KMS-11 (cell line): Measurements from ENCODE around the gene KCTD1.

ENCODE experiments used
- H2AFZ ChIP-seq: fragments of 200-600 bp; sonication (generic); 2 replicates; pipeline ENCODE4 v1.6.1; 2016; ENCODE audit warnings: antibody characterized with exemption, mixed run types, low read depth
- H3K27ac ChIP-seq: fragments of 200-600 bp; sonication (generic); 2 replicates; pipeline ENCODE4 v1.6.1; 2016; ENCODE audit warnings: mild to moderate bottlenecking, mixed run types
- H3K27me3 ChIP-seq: fragments of 200-600 bp; sonication (generic); 2 replicates; pipeline ENCODE4 v1.6.1; 2017; ENCODE audit warnings: mild to moderate bottlenecking, low read depth, mixed run types, moderate library complexity; ENCODE audit not compliant: insufficient read depth
- H3K36me3 ChIP-seq: fragments of 200-600 bp; sonication (generic); 2 replicates; pipeline ENCODE4 v1.6.1; 2017; ENCODE audit warnings: mild to moderate bottlenecking, mixed run types; ENCODE audit not compliant: insufficient read depth
- H3K4me1 ChIP-seq: fragments of 200-600 bp; sonication (generic); 2 replicates; pipeline ENCODE4 v1.6.1; 2016; ENCODE audit warnings: mild to moderate bottlenecking, low read depth, mixed run types; ENCODE audit not compliant: poor library complexity, severe bottlenecking
- H3K4me2 ChIP-seq: fragments of 200-600 bp; sonication (generic); 2 replicates; pipeline ENCODE4 v1.7.0; 2016; ENCODE audit warnings: mild to moderate bottlenecking, mixed run types
- H3K4me3 ChIP-seq: fragments of 200-600 bp; sonication (generic); IDR thresholded peaks from 2 replicates; pipeline ENCODE4 v1.6.1; 2017; ENCODE audit warnings: low read depth, low read length, mixed read lengths; ENCODE audit not compliant: insufficient read depth
- H3K79me2 ChIP-seq: fragments of 200-600 bp; sonication (generic); 2 replicates; pipeline ENCODE4 v1.6.1; 2016; ENCODE audit warnings: low read depth, mixed run types; ENCODE audit not compliant: insufficient read depth
- H3K9ac ChIP-seq: fragments of 200-600 bp; sonication (generic); 2 replicates; pipeline ENCODE4 v1.6.1; 2016; ENCODE audit warnings: mild to moderate bottlenecking, mixed run types
- H4K20me1 ChIP-seq: fragments of 200-600 bp; sonication (generic); 2 replicates; pipeline ENCODE4 v1.6.1; 2016; ENCODE audit warnings: mild to moderate bottlenecking, mixed run types; ENCODE audit not compliant: insufficient read depth
- CTCF ChIP-seq: fragments of 200-600 bp; sonication (generic); conservative IDR thresholded peaks from 2 replicates; pipeline ENCODE4 v1.6.1; 2017; ENCODE audit warnings: low read depth, mild to moderate bottlenecking, antibody characterized with exemption, low read length, moderate library complexity, mixed read lengths

Gene KCTD1

GRCh38 chr18:26521617-26522016, 26.7 kb downstream of the KCTD1 start:
- H3K27ac ChIP-seq = no peak overlapping the region
- no peaks in the 10 kb centered on the region for H3K27me3 ChIP-seq
- H3K4me1 ChIP-seq = no peaks in the 10 kb centered on the region
- H2AFZ ChIP-seq = no peak overlapping the region
- no peaks in the 10 kb centered on the region for H3K79me2 ChIP-seq
- no peak overlapping the region for H3K9ac ChIP-seq
- no peak overlapping the region for H3K4me3 ChIP-seq
- no peak for TF ChIP-seq CTCF
- no peaks in the 10 kb centered on the region for H4K20me1 ChIP-seq
- H3K4me2 ChIP-seq = no peak overlapping the region
- H3K36me3 ChIP-seq = no peaks in the 10 kb centered on the region

GRCh38 chr18:26520974-26521373, 27.4 kb downstream of the KCTD1 start:
- Histone ChIP-seq H4K20me1 (no peaks in the 10 kb centered on the region), H3K4me2 (no peak overlapping the region), H3K4me1 (no peaks in the 10 kb centered on the region), H3K9ac (no peak overlapping the region), H3K79me2 (no peaks in the 10 kb centered on the region), H3K4me3 (no peak overlapping the region), H2AFZ (no peak overlapping the region), H3K36me3 (no peaks in the 10 kb centered on the region), H3K27ac (no peak overlapping the region), H3K27me3 (no peaks in the 10 kb centered on the region)
- TF ChIP-seq CTCF = no peak

GRCh38 chr18:26519114-26519513, 29.2 kb downstream of the KCTD1 start:
- Histone ChIP-seq H2AFZ (no peak overlapping the region), H3K79me2 (no peaks in the 10 kb centered on the region), H3K4me2 (no peak overlapping the region), H3K27me3 (no peaks in the 10 kb centered on the region), H3K4me1 (no peaks in the 10 kb centered on the region), H3K27ac (no peak overlapping the region), H3K9ac (no peak overlapping the region), H3K4me3 (no peak overlapping the region), H4K20me1 (no peaks in the 10 kb centered on the region), H3K36me3 (no peaks in the 10 kb centered on the region)
- TF ChIP-seq CTCF = no peak

- Histone ChIP-seq H3K9ac (no peak overlapping the region), H3K4me2 (no peak overlapping the region), H3K36me3 (no peaks in the 10 kb centered on the region), H3K4me1 (no peaks in the 10 kb centered on the region), H2AFZ (no peak overlapping the region), H3K27ac (no peak overlapping the region), H4K20me1 (no peaks in the 10 kb centered on the region), H3K27me3 (no peaks in the 10 kb centered on the region), H3K4me3 (no peak overlapping the region), H3K79me2 (no peaks in the 10 kb centered on the region)
- TF ChIP-seq CTCF = no peak
These were observed 31.4 kb downstream of the KCTD1 start for GRCh38 chr18:26516964-26517363.
